IMR-90 (cell line): ENCODE data around the gene UST. TPM values are rescaled to one million over a fixed set of nuclear protein-coding genes. Genes with fewer than 3 reads are reported as not detected.

Source experiments
- ATAC-seq: fragments of 200-7000 bp; cut with Tn5 transposase; 2 replicates; pipeline ENCODE4 v1.9.1; 2020; ENCODE audit warnings: low read depth, mild to moderate bottlenecking, moderate library complexity
- BruUV-seq: library from RNA; stranded (reverse); fragments of 400-500 nt; replicated peaks from 2 replicates; lab custom pipeline; 2021; lab: Mats Ljungman, UMichigan
- CTCF ChIA-PET: fragments of 300-600 bp; formaldehyde crosslinking; extraction: SDS; loops from one replicate; lab custom pipeline; 2021; ENCODE audit warnings: antibody characterized with exemption; lab: Yijun Ruan, JAX
- POLR2A ChIA-PET: fragments of 300-600 bp; sonication (Branson Sonifier 250); formaldehyde crosslinking; loops from one replicate; lab custom pipeline; 2022; ENCODE audit warnings: antibody characterized with exemption; ENCODE audit not compliant: unreplicated experiment; lab: Charles Lee
- DNase-seq: peaks from one replicate; pipeline ENCODE4 v3.0.0; 2013
- H2AFZ ChIP-seq: replicated peaks from 2 replicates; pipeline ENCODE3; 2013; ENCODE audit warnings: low read length, mild to moderate bottlenecking; ENCODE audit not compliant: poor library complexity
- H2AK5ac ChIP-seq: 2 replicates; pipeline ENCODE4 v1.6.1; 2013; ENCODE audit warnings: low read depth, low read length, inconsistent platforms
- H2AK9ac ChIP-seq: replicated peaks from 2 replicates; pipeline ENCODE3; 2013; ENCODE audit warnings: mild to moderate bottlenecking, low read depth, low read length, moderate library complexity; ENCODE audit not compliant: poor library complexity
- H2BK120ac ChIP-seq: 2 replicates; pipeline ENCODE4 v1.6.1; 2013; ENCODE audit warnings: low read depth, low read length, inconsistent platforms
- H2BK15ac ChIP-seq: 3 replicates; pipeline ENCODE4 v1.6.1; 2013; ENCODE audit warnings: low read depth, low read length, inconsistent platforms
- H2BK20ac ChIP-seq: 2 replicates; pipeline ENCODE4 v1.6.1; 2013; ENCODE audit warnings: low read depth, mild to moderate bottlenecking, inconsistent platforms, low read length, moderate library complexity
- H2BK5ac ChIP-seq: 2 replicates; pipeline ENCODE4 v1.6.1; 2013; ENCODE audit warnings: mild to moderate bottlenecking, low read depth, low read length, inconsistent platforms; ENCODE audit not compliant: poor library complexity, severe bottlenecking
- H3K14ac ChIP-seq: replicated peaks from 2 replicates; pipeline ENCODE4 v1.6.1; 2013; ENCODE audit warnings: low read depth, low read length, inconsistent platforms
- H3K18ac ChIP-seq: 2 replicates; pipeline ENCODE4 v1.6.1; 2013; ENCODE audit warnings: low read depth, low read length, control low read depth
- H3K23ac ChIP-seq: 2 replicates; pipeline ENCODE4 v1.6.1; 2013; ENCODE audit warnings: low read depth, low read length, inconsistent platforms
- H3K27ac ChIP-seq: 2 replicates; pipeline ENCODE4 v1.5.1; 2013; ENCODE audit warnings: mild to moderate bottlenecking, control low read depth, low read length; ENCODE audit not compliant: insufficient read depth
- H3K27me3 ChIP-seq: 2 replicates; pipeline ENCODE4 v1.6.1; 2013; ENCODE audit warnings: low read length; ENCODE audit not compliant: control insufficient read depth, insufficient read depth
- H3K36me3 ChIP-seq: 2 replicates; pipeline ENCODE4 v1.6.1; 2013; ENCODE audit warnings: low read length, mixed read lengths; ENCODE audit not compliant: control insufficient read depth, insufficient read depth
- H3K4ac ChIP-seq: 2 replicates; pipeline ENCODE4 v1.6.1; 2013; ENCODE audit warnings: low read depth, low read length, inconsistent platforms
- H3K4me1 ChIP-seq: 2 replicates; pipeline ENCODE4 v1.6.1; 2013; ENCODE audit warnings: low read length, mixed read lengths; ENCODE audit not compliant: control insufficient read depth, insufficient read depth
- H3K4me2 ChIP-seq: 2 replicates; pipeline ENCODE4 v1.6.1; 2013; ENCODE audit warnings: low read depth, mild to moderate bottlenecking, control low read depth, low read length, moderate library complexity
- H3K4me3 ChIP-seq: 2 replicates; pipeline ENCODE4 v1.5.1; 2013; ENCODE audit warnings: low read depth, mild to moderate bottlenecking, control low read depth, low read length, moderate library complexity; ENCODE audit not compliant: insufficient read depth
- H3K56ac ChIP-seq: 2 replicates; pipeline ENCODE4 v1.6.1; 2013; ENCODE audit warnings: low read length, inconsistent platforms; ENCODE audit not compliant: insufficient read depth; ENCODE audit errors: extremely low read depth
- H3K79me1 ChIP-seq, 2 experiments: 2 replicates each; pipeline ENCODE4 v1.6.1; 2013; ENCODE audit warnings: low read length in 2 of 2, inconsistent platforms in 1 of 2, low read depth in 1 of 2
- H3K9ac ChIP-seq: 2 replicates; pipeline ENCODE4 v1.6.1; 2013; ENCODE audit warnings: low read depth, low read length, control low read depth
- H3K9me1 ChIP-seq: 2 replicates; pipeline ENCODE4 v1.6.1; 2013; ENCODE audit warnings: low read length, inconsistent platforms; ENCODE audit not compliant: insufficient read depth
- H3K9me3 ChIP-seq: 2 replicates; pipeline ENCODE4 v1.6.1; 2013; ENCODE audit warnings: low read length; ENCODE audit not compliant: control insufficient read depth, insufficient read depth
- H4K20me1 ChIP-seq: 2 replicates; pipeline ENCODE4 v1.6.1; 2013; ENCODE audit warnings: low read length, inconsistent platforms; ENCODE audit not compliant: insufficient read depth
- H4K5ac ChIP-seq: 2 replicates; pipeline ENCODE4 v1.6.1; 2013; ENCODE audit warnings: mild to moderate bottlenecking, low read depth, low read length, control low read depth
- H4K8ac ChIP-seq, 2 experiments: 2 replicates each; pipeline ENCODE4 v1.6.1; 2013; ENCODE audit warnings: low read depth in 2 of 2, low read length in 2 of 2, control low read depth in 1 of 2, inconsistent platforms in 1 of 2
- H4K91ac ChIP-seq: 2 replicates; pipeline ENCODE4 v1.6.1; 2013; ENCODE audit warnings: low read depth, low read length, inconsistent platforms; ENCODE audit not compliant: insufficient read depth
- CEBPB ChIP-seq: IDR thresholded peaks from 2 replicates; pipeline ENCODE4 v1.6.1; 2012; ENCODE audit warnings: low read depth, low read length, improper control_type of control experiment
- CTCF ChIP-seq: conservative IDR thresholded peaks from 2 replicates; pipeline ENCODE4 v1.5.1; 2012; ENCODE audit warnings: mild to moderate bottlenecking, low read depth, low read length, improper control_type of control experiment
- MAZ ChIP-seq: IDR thresholded peaks from 2 replicates; pipeline ENCODE4 v1.6.1; 2012; ENCODE audit warnings: low read depth, mild to moderate bottlenecking, low read length, improper control_type of control experiment, moderate library complexity, borderline replicate concordance
- MXI1 ChIP-seq: IDR thresholded peaks from 2 replicates; pipeline ENCODE4 v1.6.1; 2012; ENCODE audit warnings: low read depth, mild to moderate bottlenecking, low read length, moderate library complexity, borderline replicate concordance
- POLR2A ChIP-seq: IDR thresholded peaks from 2 replicates; pipeline ENCODE4 v1.6.1; 2012; ENCODE audit warnings: mild to moderate bottlenecking, low read depth, low read length
- SMC3 ChIP-seq: fragments of 150-350 bp; IDR thresholded peaks from 2 replicates; pipeline ENCODE4 v1.6.1; 2016; ENCODE audit warnings: low read depth, mild to moderate bottlenecking, antibody characterized with exemption, low read length, moderate library complexity
- USF2 ChIP-seq: fragments of 150-350 bp; IDR thresholded peaks from 2 replicates; pipeline ENCODE4 v1.6.1; 2017; ENCODE audit warnings: mild to moderate bottlenecking, antibody characterized with exemption, low read length, low read depth
- WGBS, 2 experiments: methylation state at CpG; one replicate each; pipeline versions ENCODE4 v1.1.5 to v1.1.7; 2013; ENCODE audit warnings: missing lambda C conversion rate in 2 of 2; ENCODE audit not compliant: insufficient read length in 1 of 2; ENCODE audit errors: extremely low coverage in 2 of 2; 5-methylcytosine and 5-hydroxymethylcytosine counted together
- dilution Hi-C: fragments of 300-500 bp; cut with HindIII; formaldehyde crosslinking; loops from one replicate; pipeline ENCODE4 v1.14.3; 2018; ENCODE audit warnings: low sequenced_read_pairs; ENCODE audit not compliant: unreplicated experiment
- in situ Hi-C: fragments of 300-500 bp; cut with MboI; formaldehyde crosslinking; loops from 3 replicates; pipeline ENCODE4 v1.14.3; 2019; ENCODE audit warnings: low sequenced_read_pairs, inconsistent platforms, mixed read lengths
- intact Hi-C: fragments of 100-400 bp; cut with micrococcal nuclease; formaldehyde crosslinking; loops from 2 replicates; pipeline ENCODE4 v1.10.0; 2022
- polyA plus RNA-seq, 3 experiments: library from polyadenylated mRNA; depleted of rRNA; stranded (reverse); fragments of >200 nt; gene quantifications; 2 replicates each; pipeline ENCODE4 v1.2.3, GENCODE V29; 2012; ENCODE audit warnings: low replicate concordance in 1 of 3
- total RNA-seq: library from RNA; depleted of rRNA; stranded (reverse); fragments of >200 nt; gene quantifications from 2 replicates; pipeline ENCODE4 v1.2.3, GENCODE V29; 2012

The UST gene
- total and polyA plus RNA-seq, 2 of the 4 experiments (the other 2 are of a cell fraction), result 7.7 to 13.8 TPM

GRCh38 chr6:149065658-149066556 is 319.1 kb downstream of the UST start (continued):
- TF ChIP-seq MXI1, result no peak

- Histone ChIP-seq H3K9ac (no peak overlapping the region), H3K27ac (no peak overlapping the region), H3K4me2 (no peak overlapping the region), H3K79me1 (no peaks in the 10 kb centered on the region), H3K4ac (no peak overlapping the region), H4K5ac (no peak overlapping the region), H2AFZ (no peak overlapping the region), H3K36me3 (0 out of 2 replicates have a peak, but pooled peaks cover 1% of the 10 kb centered on the region), H3K56ac (no peak overlapping the region), H3K9me3 (no peaks in the 10 kb centered on the region), H3K4me1 (peaks cover 3% of the 10 kb centered on the region), H2BK20ac (no peak overlapping the region), H3K23ac (no peak overlapping the region), H2AK9ac (no peak overlapping the region), H2AK5ac (no peak overlapping the region), H4K20me1 (no peaks in the 10 kb centered on the region), H3K14ac (no peak overlapping the region), H2BK5ac (no peak overlapping the region), H4K91ac (no peak overlapping the region), H2BK120ac (no peak overlapping the region), H3K27me3 (no peaks in the 10 kb centered on the region), H3K4me3 (no peak overlapping the region), H2BK15ac (no peak overlapping the region), H3K18ac (no peak overlapping the region), H3K9me1 (no peaks in the 10 kb centered on the region), H4K8ac (no peak overlapping the region)
- CTCF ChIA-PET, result no interaction called here
- no CpG with 5 or more reads among the region's 4 CpGs for WGBS, 2 experiments
- intact Hi-C loops (no loop called here), in situ Hi-C loops (no loop called here), dilution Hi-C loops (no loop called here)
- TF ChIP-seq MAZ (no peak), SMC3 (no peak), CTCF (no peak), USF2 (no peak), CEBPB (no peak), POLR2A (no peak)
- no peak for DNase-seq
- POLR2A ChIA-PET, result no interaction called here
- no TSS peak for BruUV-seq
- no peak for ATAC-seq
These were observed 325.2 kb downstream of the UST start for GRCh38 chr6:149071997-149072396.
